ENCODE measurements around the gene EFNA5. TPM values are rescaled to one million over a fixed set of nuclear protein-coding genes. Genes with fewer than 3 reads are reported as not detected.

The EFNA5 gene
- total RNA-seq, 4 donors from 2014 or later: 7.7 to 18.6 (median 9.9) TPM

- no peak for TF ChIP-seq CTCF (IDR thresholded peaks at IDR 0.05; ENCODE audit: low read depth)
Observed at GRCh38 chr5:107546719-107547118, 124.0 kb downstream of the EFNA5 start.

- no peak for TF ChIP-seq CTCF (IDR thresholded peaks at IDR 0.05; ENCODE audit: low read depth)
Observed at GRCh38 chr5:107545486-107545885, 125.3 kb downstream of the EFNA5 start.

GRCh38 chr5:107544967-107545366 lies 125.8 kb downstream of the EFNA5 start:
- no peak for TF ChIP-seq CTCF (IDR thresholded peaks at IDR 0.05; ENCODE audit: low read depth)

- TF ChIP-seq CTCF (IDR thresholded peaks at IDR 0.05; ENCODE audit: low read depth): no peak
Observed at GRCh38 chr5:107544476-107544875, 126.3 kb downstream of the EFNA5 start.

- no peak for TF ChIP-seq CTCF (IDR thresholded peaks at IDR 0.05; ENCODE audit: low read depth)
Observed at GRCh38 chr5:107543868-107544267, 126.9 kb downstream of the EFNA5 start.

GRCh38 chr5:107542831-107543231 lies 127.9 kb downstream of the EFNA5 start:
- TF ChIP-seq CTCF (IDR thresholded peaks at IDR 0.05; ENCODE audit: low read depth): no peak

- TF ChIP-seq CTCF (IDR thresholded peaks at IDR 0.05; ENCODE audit: low read depth): no peak
Observed at GRCh38 chr5:107542428-107542827, 128.3 kb downstream of the EFNA5 start.
